Spleen (tissue), 11 donors: ENCODE results near the gene NYAP2. TPM values are rescaled to one million over a fixed set of nuclear protein-coding genes. Genes with fewer than 3 reads are reported as not detected.

ENCODE experiments used
- DNase-seq: peaks from one replicate; pipeline ENCODE4 v3.0.0-alpha.2; 2020
- H3K27ac ChIP-seq, 8 donors: fragments of 200-600 bp; sonication (generic) in 7 of 8; 1 replicate in 4 of 8; 2 replicates in 4 of 8; pipeline versions ENCODE4 v1.5.0 to v1.8.0; 2016 to 2021; ENCODE audit warnings: inconsistent platforms in 4 of 8, mild to moderate bottlenecking in 4 of 8, moderate library complexity in 1 of 8
- H3K27me3 ChIP-seq, 7 donors: fragments of 200-600 bp; sonication (generic) in 6 of 7; replicated peaks in 1 of 7; 1 replicate in 4 of 7; 2 replicates in 3 of 7; pipeline versions ENCODE4 v1.5.0 to v1.8.0; 2016 to 2021; ENCODE audit warnings: inconsistent platforms in 3 of 7, mild to moderate bottlenecking in 1 of 7
- H3K36me3 ChIP-seq, 6 donors: fragments of 200-600 bp; sonication (generic) in 5 of 6; 1 replicate in 4 of 6; 2 replicates in 2 of 6; pipeline versions ENCODE4 v1.5.0 to v1.8.0; 2016 to 2021; ENCODE audit warnings: inconsistent platforms in 2 of 6
- H3K4me1 ChIP-seq, 6 donors: fragments of 200-600 bp; sonication (generic) in 5 of 6; 1 replicate in 3 of 6; 2 replicates in 3 of 6; pipeline versions ENCODE4 v1.5.0 to v1.8.0; 2016 to 2021; ENCODE audit warnings: inconsistent platforms in 3 of 6
- H3K4me3 ChIP-seq, 8 donors: fragments of 200-600 bp; sonication (generic) in 7 of 8; 1 replicate in 4 of 8; 2 replicates in 4 of 8; pipeline versions ENCODE4 v1.5.0 to v1.8.0; 2016 to 2021; ENCODE audit warnings: inconsistent platforms in 4 of 8, mild to moderate bottlenecking in 4 of 8, moderate library complexity in 2 of 8
- H3K9me3 ChIP-seq, 8 donors: fragments of 200-600 bp; sonication (generic) in 7 of 8; 1 replicate in 4 of 8; 2 replicates in 4 of 8; pipeline versions ENCODE4 v1.5.0 to v1.8.0; 2016 to 2021; ENCODE audit warnings: inconsistent platforms in 4 of 8
- CTCF ChIP-seq, 11 experiments: fragments of 200-600 bp in 7 of 11; fragments of 450-650 bp in 4 of 11; sonication (generic) in 4 of 11; IDR thresholded peaks in 8 of 11; conservative IDR thresholded peaks in 3 of 11; 1 replicate in 7 of 11; 2 replicates in 4 of 11; pipeline versions ENCODE4 v1.4.0 to v1.8.0; 2016 to 2021; ENCODE audit warnings: antibody characterized with exemption in 11 of 11, inconsistent platforms in 4 of 11, mild to moderate bottlenecking in 1 of 11
- POLR2A ChIP-seq, 3 donors: fragments of 450-650 bp; IDR thresholded peaks; one replicate each; pipeline ENCODE4 v1.5.1; 2017; ENCODE audit warnings: antibody characterized with exemption in 3 of 3, mild to moderate bottlenecking in 1 of 3
- POLR2AphosphoS5 ChIP-seq, 3 donors: sonication (generic); formaldehyde crosslinking; IDR thresholded peaks; one replicate each; pipeline ENCODE4 v1.5.1; 2017; ENCODE audit warnings: antibody characterized with exemption in 3 of 3
- WGBS, 5 donors: extraction: QIAGEN DNeasy Blood & Tissue Kit in 3 of 5; methylation state at CpG; one replicate each; pipeline versions ENCODE4 v1.1.5 to v1.1.7; 2013 to 2018; 5-methylcytosine and 5-hydroxymethylcytosine counted together
- intact Hi-C: fragments of 100-400 bp; cut with DNase I; formaldehyde crosslinking; loops from one replicate; pipeline ENCODE4 v1.15.0; 2023; ENCODE audit warnings: low total_unique reads
- polyA plus RNA-seq, 3 donors: library from polyadenylated mRNA; stranded (reverse); fragments of 200-250 nt; gene quantifications; one replicate each; pipeline ENCODE4 v1.2.1, GENCODE V29; 2013
- total RNA-seq, 7 donors: library from RNA; depleted of rRNA in 3 of 7; stranded (reverse); fragments of >200 nt in 3 of 7; fragmentation: NEBNext Ultra II Directional in 4 of 7; extraction: Animal tissue kit (Norgen Biotek cat#: 25700) in 4 of 7; gene quantifications; one replicate each; pipeline versions ENCODE4 v1.1.0 to v1.2.1, GENCODE V29; 2016 to 2021
- donor health status: healthy with polysubstance abuse.
- donor health status: DM: no; HTN: no; CAD: no; lungs with moderate emphysema.
- donor health status: DM: no; HTN: no; CAD: no.
- donor health status: Bipolar disorder and iron deficiency.
- donor health status: healthy.
- donor health status: DM: no; HTN: no; CAD: no.
- donor health status: DM: yes; HTN: yes; CAD: no.

The NYAP2 gene
- total and polyA plus RNA-seq, 10 donors = 0.06 to 0.33 (median 0.16) TPM; not detected in 1

- intact Hi-C loops = no loop called here
- Histone ChIP-seq H3K4me1 (no peaks in the 10 kb centered on the region), H3K27ac (no peak overlapping the region), H3K9me3 (no peaks in the 10 kb centered on the region), H3K4me3 (no peak overlapping the region), H3K27me3 (no peaks in the 10 kb centered on the region), H3K36me3 (no peaks in the 10 kb centered on the region)
- DNase-seq = no peak
- 88 to 96% (median 91%) methylated on average over 2 of the region's 2 CpGs for WGBS, 5 donors
- TF ChIP-seq POLR2A (IDR thresholded peaks at IDR 0.05) (no peak), CTCF (IDR thresholded peaks at IDR 0.05 in 8 of 11, conservative IDR thresholded peaks at IDR 0.05 in 3 of 11) (no peak), POLR2AphosphoS5 (IDR thresholded peaks at IDR 0.05) (no peak)
These were observed 22.6 kb downstream of the NYAP2 start for GRCh38 chr2:225422145-225422544.

- H3K27ac ChIP-seq = no peak overlapping the region
- H3K4me3 ChIP-seq = no peak overlapping the region
- H3K27me3 ChIP-seq = no peaks in the 10 kb centered on the region
- no peaks in the 10 kb centered on the region for H3K36me3 ChIP-seq
- no peak for DNase-seq
- TF ChIP-seq POLR2AphosphoS5 (IDR thresholded peaks at IDR 0.05) (no peak), POLR2A (IDR thresholded peaks at IDR 0.05) (no peak), CTCF (IDR thresholded peaks at IDR 0.05 in 8 of 11, conservative IDR thresholded peaks at IDR 0.05 in 3 of 11) (no peak)
- WGBS, 5 donors = 75 to 82% (median 81%) methylated on average over 1 of the region's 1 CpG
- H3K4me1 ChIP-seq = no peaks in the 10 kb centered on the region
- intact Hi-C loops = no loop called here
- no peaks in the 10 kb centered on the region for H3K9me3 ChIP-seq
These were observed 25.8 kb downstream of the NYAP2 start for GRCh38 chr2:225425284-225425683.

DNA sequence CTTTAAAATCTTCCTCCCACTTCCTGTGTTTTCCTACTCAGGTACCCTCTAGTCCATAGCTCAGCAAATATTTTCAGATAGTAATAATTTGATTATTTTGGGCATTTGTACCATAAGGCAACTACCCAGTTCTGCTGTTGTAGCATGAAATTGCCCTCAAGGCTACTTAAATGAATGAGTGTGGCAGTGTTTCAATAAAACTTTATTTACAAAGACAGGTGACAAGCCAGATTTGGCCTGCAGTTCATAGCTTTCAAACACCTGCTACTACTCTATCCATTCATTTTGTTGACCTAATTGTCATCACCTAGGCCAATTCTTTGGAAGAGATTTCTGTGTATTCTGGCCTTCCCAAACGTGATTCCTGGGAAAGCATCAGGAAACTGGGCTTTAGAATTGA lies 28.9 kb downstream of the NYAP2 start:
- no peaks in the 10 kb centered on the region for H3K4me1 ChIP-seq
- intact Hi-C loops = no loop called here
- H3K4me3 ChIP-seq = no peak overlapping the region
- TF ChIP-seq CTCF (IDR thresholded peaks at IDR 0.05 in 8 of 11, conservative IDR thresholded peaks at IDR 0.05 in 3 of 11) = no peak
- TF ChIP-seq POLR2A (IDR thresholded peaks at IDR 0.05) = no peak
- no peak for TF ChIP-seq POLR2AphosphoS5 (IDR thresholded peaks at IDR 0.05)
- 26 to 48% (median 39%) methylated on average over 1 of the region's 1 CpG for WGBS, 5 donors
- no peaks in the 10 kb centered on the region for H3K27me3 ChIP-seq
- H3K36me3 ChIP-seq = no peaks in the 10 kb centered on the region
- no peak for DNase-seq
- no peaks in the 10 kb centered on the region for H3K9me3 ChIP-seq
- no peak overlapping the region for H3K27ac ChIP-seq

GRCh38 chr2:225429717-225430116 lies 30.2 kb downstream of the NYAP2 start:
- H3K27me3 ChIP-seq = no peaks in the 10 kb centered on the region
- no peaks in the 10 kb centered on the region for H3K9me3 ChIP-seq
- TF ChIP-seq POLR2AphosphoS5 (IDR thresholded peaks at IDR 0.05) = no peak
- no peak for TF ChIP-seq CTCF (IDR thresholded peaks at IDR 0.05 in 8 of 11, conservative IDR thresholded peaks at IDR 0.05 in 3 of 11)
- no peak for TF ChIP-seq POLR2A (IDR thresholded peaks at IDR 0.05)
- H3K4me3 ChIP-seq = no peak overlapping the region
- H3K36me3 ChIP-seq = no peaks in the 10 kb centered on the region
- WGBS, 5 donors = 63 to 75% (median 71%) methylated on average over 4 of the region's 4 CpGs
- intact Hi-C loops = no loop called here
- DNase-seq = no peak
- no peak overlapping the region for H3K27ac ChIP-seq
- H3K4me1 ChIP-seq = no peaks in the 10 kb centered on the region
